ENCODE data around the gene FOSL2. TPM values are rescaled to one million over a fixed set of nuclear protein-coding genes. Genes with fewer than 3 reads are reported as not detected.

Gene FOSL2
- total and polyA plus RNA-seq, 4 experiments from 2014 or later: 4.7 to 6.7 (median 5.8) TPM

DNA sequence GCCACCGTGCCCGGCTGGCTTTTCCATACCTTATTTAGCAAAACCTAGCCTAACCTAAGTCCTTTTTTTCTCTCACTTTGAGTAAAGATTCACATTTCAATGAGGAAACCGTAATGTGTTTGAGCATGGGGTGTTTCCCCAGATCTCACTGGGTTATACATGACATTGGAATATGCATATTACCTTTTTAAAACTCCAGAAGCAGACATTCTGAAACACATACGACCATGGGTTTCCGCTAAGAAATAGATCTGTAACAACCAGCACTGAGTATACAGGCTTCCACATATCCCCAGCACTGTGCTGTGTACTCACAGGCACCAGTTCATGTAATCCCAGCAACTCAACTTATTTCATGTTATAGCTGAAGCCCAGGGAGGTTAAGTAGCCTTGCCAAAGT is 41.0 kb upstream of the FOSL2 start:
- DNase-seq: no peak
- ChIA-PET POLR2A (ENCODE audit: partially characterized antibody) (interaction anchor here (0.7 to 1.2 kb wide), 2 partner anchors 39 to 460 kb away, joined by 3 to 7 read pairs; no protein-coding TSS in a partner anchor), CTCF (ENCODE audit: partially characterized antibody) (no interaction called here)
- Mint-ChIP-seq H3K9me3 (no peaks in the 10 kb centered on the region), H3K4me1 (peaks cover 16 to 48% (median 26%) of the 10 kb centered on the region in 4 donors), H3K36me3 (no peaks in the 10 kb centered on the region), H3K27me3 (no peaks in the 10 kb centered on the region), H3K4me3 (peak overlapping the region in 1 of 8 donors; percentile 15), H3K27ac (peak overlapping the region in 5 of 7 donors; percentile 6 to 68 (median 62))
- no peak overlapping the region for H3K4me3 ChIP-seq (ENCODE audit: low read length in 2 of 2)
- H3K36me3 ChIP-seq (ENCODE audit: insufficient read depth, low read length): no peaks in the 10 kb centered on the region
- peaks cover 48% of the 10 kb centered on the region for H3K4me1 ChIP-seq (ENCODE audit: insufficient read depth, low read length)
- intact Hi-C loops (cut with micrococcal nuclease): no loop called here
- no peaks in the 10 kb centered on the region for H3K27me3 ChIP-seq (ENCODE audit: insufficient read depth, low read length)
- no peak overlapping the region for H3K27ac ChIP-seq (ENCODE audit: low read depth, low read length)
- H3K9me3 ChIP-seq (ENCODE audit: control insufficient read depth in 1 of 2, low read length in 2 of 2): no peaks in the 10 kb centered on the region

DNA sequence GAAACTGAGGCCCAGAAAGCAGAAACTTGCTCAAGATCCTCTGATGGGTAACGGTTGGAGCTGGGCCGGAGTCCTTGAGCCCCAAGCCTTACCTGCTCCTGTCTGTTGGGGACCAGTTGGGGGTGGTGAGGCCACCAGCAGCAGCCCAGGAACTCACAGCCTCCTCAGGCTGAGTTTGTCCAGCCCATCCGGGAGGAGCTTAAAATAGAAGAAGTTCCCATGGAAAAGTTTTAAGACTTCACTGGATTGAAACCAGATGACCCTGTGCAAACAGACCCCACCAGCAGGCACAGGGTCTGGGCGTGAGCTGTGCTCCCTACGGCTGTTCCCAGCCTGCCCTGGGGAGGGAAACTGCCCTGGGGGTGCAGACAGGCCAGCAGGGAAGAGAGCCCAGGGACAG is 40.6 kb upstream of the FOSL2 start:
- Histone ChIP-seq H3K36me3 (ENCODE audit: insufficient read depth, low read length) (no peaks in the 10 kb centered on the region), H3K4me3 (ENCODE audit: low read length in 2 of 2) (no peak overlapping the region), H3K27me3 (ENCODE audit: insufficient read depth, low read length) (no peaks in the 10 kb centered on the region), H3K4me1 (ENCODE audit: insufficient read depth, low read length) (peaks cover 47% of the 10 kb centered on the region), H3K27ac (ENCODE audit: low read depth, low read length) (no peak overlapping the region), H3K9me3 (ENCODE audit: control insufficient read depth in 1 of 2, low read length in 2 of 2) (no peaks in the 10 kb centered on the region)
- Mint-ChIP-seq H3K4me1 (peaks cover 16 to 48% (median 27%) of the 10 kb centered on the region in 4 donors), H3K9me3 (no peaks in the 10 kb centered on the region), H3K27ac (peak overlapping the region in 1 of 7 donors; percentile 6), H3K36me3 (no peaks in the 10 kb centered on the region), H3K27me3 (no peaks in the 10 kb centered on the region), H3K4me3 (no peak overlapping the region)
- intact Hi-C loops (cut with micrococcal nuclease): no loop called here
- POLR2A ChIA-PET (ENCODE audit: partially characterized antibody): interaction anchor here (0.7 to 1.2 kb wide), 2 partner anchors 39 to 461 kb away, joined by 3 to 7 read pairs; no protein-coding TSS in a partner anchor
- no peak for DNase-seq
- CTCF ChIA-PET (ENCODE audit: partially characterized antibody): no interaction called here

DNA sequence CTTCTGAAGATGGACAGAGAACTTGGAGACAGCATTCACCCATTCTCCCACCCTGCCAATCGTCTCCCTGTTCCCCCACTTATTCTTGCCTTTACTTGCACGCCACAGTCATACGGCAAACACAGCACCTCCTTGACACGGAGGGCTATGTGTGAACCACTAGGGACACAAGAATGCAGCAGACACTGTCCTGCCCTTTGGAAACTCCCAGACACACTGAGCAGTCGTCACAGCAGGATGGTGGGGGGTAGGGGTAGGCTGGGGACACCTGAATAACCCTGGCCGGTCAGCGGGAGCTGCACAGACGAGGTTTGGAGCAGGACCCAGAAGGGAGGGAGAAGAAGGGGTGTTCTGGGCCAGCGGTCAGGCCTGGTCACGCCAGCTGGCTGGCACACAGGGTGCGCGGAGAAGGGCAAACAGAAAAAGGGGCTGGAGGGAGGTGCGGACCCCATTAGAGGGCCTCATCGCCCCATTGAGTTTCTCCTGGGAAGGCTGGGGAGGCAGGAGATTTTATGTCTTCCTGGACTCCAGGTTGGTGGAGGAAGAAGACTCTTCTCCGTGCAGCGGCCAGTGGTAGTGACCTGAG is 40.0 kb upstream of the FOSL2 start:
- no peaks in the 10 kb centered on the region for H3K9me3 ChIP-seq (ENCODE audit: control insufficient read depth in 1 of 2, low read length in 2 of 2)
- ChIA-PET CTCF (ENCODE audit: partially characterized antibody) (no interaction called here), POLR2A (ENCODE audit: partially characterized antibody) (interaction anchor here (1.0 to 1.2 kb wide), 2 partner anchors 9 to 38 kb away, joined by 3 to 7 read pairs; no protein-coding TSS in a partner anchor)
- no peak overlapping the region for H3K27ac ChIP-seq (ENCODE audit: low read depth, low read length)
- H3K36me3 ChIP-seq (ENCODE audit: insufficient read depth, low read length): no peaks in the 10 kb centered on the region
- Mint-ChIP-seq H3K27ac (peak overlapping the region in 2 of 7 donors; percentile 26 to 74), H3K9me3 (no peaks in the 10 kb centered on the region), H3K27me3 (no peaks in the 10 kb centered on the region), H3K4me1 (peaks cover 12 to 44% (median 23%) of the 10 kb centered on the region in 4 donors), H3K4me3 (no peak overlapping the region), H3K36me3 (no peaks in the 10 kb centered on the region)
- no peak overlapping the region for H3K4me3 ChIP-seq (ENCODE audit: low read length in 2 of 2)
- no peaks in the 10 kb centered on the region for H3K27me3 ChIP-seq (ENCODE audit: insufficient read depth, low read length)
- intact Hi-C loops (cut with micrococcal nuclease): no loop called here
- H3K4me1 ChIP-seq (ENCODE audit: insufficient read depth, low read length): peaks cover 43% of the 10 kb centered on the region
- DNase-seq: no peak

DNA sequence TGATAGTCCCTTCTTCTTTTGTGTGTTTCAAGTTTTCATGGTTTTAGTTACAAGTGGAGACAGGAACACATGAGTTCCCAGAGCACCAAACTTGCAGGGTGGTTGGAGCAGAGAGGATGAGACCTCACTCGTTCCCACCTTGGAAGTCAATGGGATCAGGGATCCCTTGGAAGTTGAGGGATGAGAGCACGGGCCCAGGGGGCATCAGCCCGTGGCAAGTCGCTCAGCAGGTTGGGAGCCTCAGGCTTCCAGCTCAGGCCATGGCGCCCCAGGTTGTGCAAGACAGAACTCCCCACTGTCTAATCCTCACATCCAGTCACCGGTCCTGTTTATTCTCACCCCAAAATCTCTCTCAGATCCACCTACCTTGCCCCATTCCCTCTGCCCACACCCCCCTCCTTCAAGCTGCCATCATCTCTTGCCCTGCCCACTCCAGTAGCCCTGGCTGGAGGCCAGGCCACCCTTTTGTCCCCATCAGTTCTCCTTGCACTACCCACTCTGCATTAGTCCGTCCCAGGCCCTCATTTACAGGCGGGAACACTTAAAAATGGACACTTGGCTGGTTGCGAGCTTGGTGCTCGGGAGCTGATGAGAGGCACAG is 37.6 kb upstream of the FOSL2 start:
- CTCF ChIA-PET (ENCODE audit: partially characterized antibody): interaction anchor here (0.7 kb wide), 1 partner anchor 203 kb away, joined by 3 read pairs; no protein-coding TSS in a partner anchor
- POLR2A ChIA-PET (ENCODE audit: partially characterized antibody): interaction anchor here (1.8 to 2.6 kb wide), 2 partner anchors 11 to 36 kb away, joined by 5 to 12 read pairs; no protein-coding TSS in a partner anchor
- no peak overlapping the region for H3K4me3 Mint-ChIP-seq
- no peaks in the 10 kb centered on the region for H3K27me3 ChIP-seq (ENCODE audit: insufficient read depth, low read length)
- peak overlapping the region in 4 of 7 donors; percentile 13 to 79 (median 68) for H3K27ac Mint-ChIP-seq
- H3K9me3 Mint-ChIP-seq: peaks cover 0 to 2% (median 0%) of the 10 kb centered on the region in 8 donors
- peaks cover 38% of the 10 kb centered on the region for H3K4me1 ChIP-seq (ENCODE audit: insufficient read depth, low read length)
- H3K27ac ChIP-seq (ENCODE audit: low read depth, low read length): no peak overlapping the region
- no peaks in the 10 kb centered on the region for H3K9me3 ChIP-seq (ENCODE audit: control insufficient read depth in 1 of 2, low read length in 2 of 2)
- no peak overlapping the region for H3K4me3 ChIP-seq (ENCODE audit: low read length in 2 of 2)
- H3K27me3 Mint-ChIP-seq: peaks cover 0 to 3% of the 10 kb centered on the region in 2 donors
- intact Hi-C loops (cut with micrococcal nuclease): no loop called here
- H3K36me3 Mint-ChIP-seq: peaks cover 0 to 3% of the 10 kb centered on the region in 2 donors
- DNase-seq: no peak
- H3K36me3 ChIP-seq (ENCODE audit: insufficient read depth, low read length): no peaks in the 10 kb centered on the region
- peaks cover 16 to 44% (median 29%) of the 10 kb centered on the region in 4 donors for H3K4me1 Mint-ChIP-seq

DNA sequence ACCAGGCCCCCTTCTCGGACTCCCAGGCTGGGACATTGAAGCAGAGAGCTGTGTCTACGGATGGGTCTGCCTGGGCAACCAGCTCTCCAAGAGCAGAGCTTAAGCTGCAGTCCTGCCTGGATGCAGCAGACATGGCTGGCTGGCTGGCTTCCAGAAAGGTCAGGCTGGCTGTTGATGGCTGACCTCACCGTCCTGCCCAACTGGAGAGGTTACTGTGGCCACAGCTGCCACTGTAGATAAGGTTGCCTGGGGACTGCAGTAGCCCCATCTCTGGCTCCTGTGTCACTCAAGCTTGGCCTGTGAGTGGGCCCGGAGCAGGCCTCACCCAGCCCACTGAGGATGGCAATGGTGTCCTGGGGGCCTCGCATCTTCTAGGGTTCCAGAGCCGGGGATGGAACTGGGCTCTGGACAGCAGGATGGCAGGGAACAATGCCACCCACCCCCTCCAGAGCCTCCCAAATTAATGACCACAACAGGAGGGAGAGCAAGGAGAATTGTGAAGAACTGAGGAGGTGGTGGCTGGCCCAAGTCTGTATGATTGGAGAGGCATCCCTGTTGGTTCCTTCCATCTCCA is 37.0 kb upstream of the FOSL2 start:
- Mint-ChIP-seq H3K4me3 (no peak overlapping the region), H3K4me1 (peaks cover 18 to 46% (median 33%) of the 10 kb centered on the region in 4 donors), H3K27me3 (peaks cover 0 to 3% of the 10 kb centered on the region in 2 donors), H3K27ac (peak overlapping the region in 5 of 7 donors; percentile 13 to 87 (median 66)), H3K36me3 (peaks cover 0 to 3% of the 10 kb centered on the region in 2 donors), H3K9me3 (peaks cover 0 to 2% (median 0%) of the 10 kb centered on the region in 8 donors)
- no peak for DNase-seq
- peaks cover 40% of the 10 kb centered on the region for H3K4me1 ChIP-seq (ENCODE audit: insufficient read depth, low read length)
- H3K27me3 ChIP-seq (ENCODE audit: insufficient read depth, low read length): no peaks in the 10 kb centered on the region
- H3K4me3 ChIP-seq (ENCODE audit: low read length in 2 of 2): no peak overlapping the region
- no peaks in the 10 kb centered on the region for H3K36me3 ChIP-seq (ENCODE audit: insufficient read depth, low read length)
- no peaks in the 10 kb centered on the region for H3K9me3 ChIP-seq (ENCODE audit: control insufficient read depth in 1 of 2, low read length in 2 of 2)
- POLR2A ChIA-PET (ENCODE audit: partially characterized antibody): interaction anchor here (1.8 to 2.6 kb wide), 2 partner anchors 11 to 36 kb away, joined by 5 to 12 read pairs; no protein-coding TSS in a partner anchor
- CTCF ChIA-PET (ENCODE audit: partially characterized antibody): interaction anchor here (1.4 kb wide), 1 partner anchor 10 kb away, joined by 3 read pairs; no protein-coding TSS in a partner anchor
- intact Hi-C loops (cut with micrococcal nuclease): no loop called here
- H3K27ac ChIP-seq (ENCODE audit: low read depth, low read length): no peak overlapping the region

DNA sequence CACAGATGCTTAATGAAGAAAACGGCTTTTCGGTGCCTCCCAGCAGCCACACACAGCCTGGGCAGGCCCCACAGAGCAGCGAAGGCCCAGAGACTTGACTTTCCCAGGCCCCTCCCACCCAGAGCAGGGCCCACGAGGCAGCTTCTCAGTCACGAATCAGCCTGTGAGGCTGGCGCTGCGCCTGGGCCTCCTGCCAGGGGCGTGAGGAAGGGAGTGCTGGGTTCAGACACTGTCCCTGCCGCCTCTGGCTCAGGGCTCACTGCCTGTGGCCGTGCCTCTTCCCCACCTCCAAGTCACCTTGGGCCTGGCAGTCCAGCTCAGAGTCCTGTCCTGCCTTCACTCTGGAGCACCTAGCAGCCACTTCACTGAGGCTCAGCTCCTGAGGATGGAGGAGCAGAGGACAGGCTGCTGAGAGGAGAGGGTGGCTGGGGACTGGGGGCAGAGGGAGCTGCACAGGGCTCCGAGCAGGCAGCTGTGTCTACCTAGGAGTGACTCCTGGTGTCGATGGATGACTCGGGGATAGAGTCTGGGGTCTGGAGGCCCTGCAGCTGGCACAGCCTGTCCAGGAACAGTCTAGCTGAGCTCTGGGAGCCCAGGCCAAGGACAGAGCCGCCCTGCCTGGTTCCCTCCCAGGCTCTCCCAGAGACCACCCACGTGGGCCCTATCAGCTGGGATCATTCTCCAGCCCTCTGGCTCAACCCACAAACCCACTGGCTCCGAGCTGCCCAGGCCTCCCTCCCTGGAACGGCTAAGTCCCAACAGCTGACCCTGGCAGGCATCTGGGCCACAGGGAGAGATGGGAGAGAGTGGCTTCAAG is 36.4 kb upstream of the FOSL2 start:
- H3K9me3 Mint-ChIP-seq: peaks cover 0 to 2% (median 0%) of the 10 kb centered on the region in 8 donors
- CTCF ChIA-PET (ENCODE audit: partially characterized antibody): interaction anchor here (0.6 to 1.4 kb wide), 2 partner anchors 10 to 623 kb away, joined by 3 to 5 read pairs; no protein-coding TSS in a partner anchor
- H3K27me3 Mint-ChIP-seq: peaks cover 0 to 3% of the 10 kb centered on the region in 2 donors
- no peaks in the 10 kb centered on the region for H3K9me3 ChIP-seq (ENCODE audit: control insufficient read depth in 1 of 2, low read length in 2 of 2)
- POLR2A ChIA-PET (ENCODE audit: partially characterized antibody): interaction anchor here (1.0 to 2.6 kb wide), 3 partner anchors 10 to 466 kb away, joined by 3 to 12 read pairs (median 5); partner anchors contain the start of genes BABAM2 and RBKS
- peak overlapping the region in 6 of 7 donors; percentile 13 to 91 (median 61) for H3K27ac Mint-ChIP-seq
- H3K36me3 Mint-ChIP-seq: peaks cover 0 to 3% of the 10 kb centered on the region in 2 donors
- peaks cover 22 to 53% (median 39%) of the 10 kb centered on the region in 4 donors for H3K4me1 Mint-ChIP-seq
- peak in 3 of 5 donors; percentile 32 to 38 (median 35) for DNase-seq
- intact Hi-C loops (cut with micrococcal nuclease): no loop called here
- H3K4me3 Mint-ChIP-seq: no peak overlapping the region
- H3K4me3 ChIP-seq (ENCODE audit: low read length in 2 of 2): no peak overlapping the region
- peaks cover 47% of the 10 kb centered on the region for H3K4me1 ChIP-seq (ENCODE audit: insufficient read depth, low read length)
- H3K27me3 ChIP-seq (ENCODE audit: insufficient read depth, low read length): no peaks in the 10 kb centered on the region
- no peak overlapping the region for H3K27ac ChIP-seq (ENCODE audit: low read depth, low read length)
- H3K36me3 ChIP-seq (ENCODE audit: insufficient read depth, low read length): no peaks in the 10 kb centered on the region

All from CD4-positive, alpha-beta memory T cell (primary cell).